Dedifferentiated amniotic fluid mesenchymal stem cell (primary cell): Measurements from ENCODE around the gene OR56A3.
"Not testable (repeated sequence)": the region's sequence is repeated elsewhere in the genome, so short reads cannot be mapped to it uniquely, and the experiment has no call there.

ENCODE experiments used
- DNase-seq: peaks from one replicate; pipeline ENCODE4 v3.0.0-alpha.2; 2016; ENCODE audit errors: extremely low spot score

Gene OR56A3, protein sequence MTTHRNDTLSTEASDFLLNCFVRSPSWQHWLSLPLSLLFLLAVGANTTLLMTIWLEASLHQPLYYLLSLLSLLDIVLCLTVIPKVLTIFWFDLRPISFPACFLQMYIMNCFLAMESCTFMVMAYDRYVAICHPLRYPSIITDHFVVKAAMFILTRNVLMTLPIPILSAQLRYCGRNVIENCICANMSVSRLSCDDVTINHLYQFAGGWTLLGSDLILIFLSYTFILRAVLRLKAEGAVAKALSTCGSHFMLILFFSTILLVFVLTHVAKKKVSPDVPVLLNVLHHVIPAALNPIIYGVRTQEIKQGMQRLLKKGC

DNA sequence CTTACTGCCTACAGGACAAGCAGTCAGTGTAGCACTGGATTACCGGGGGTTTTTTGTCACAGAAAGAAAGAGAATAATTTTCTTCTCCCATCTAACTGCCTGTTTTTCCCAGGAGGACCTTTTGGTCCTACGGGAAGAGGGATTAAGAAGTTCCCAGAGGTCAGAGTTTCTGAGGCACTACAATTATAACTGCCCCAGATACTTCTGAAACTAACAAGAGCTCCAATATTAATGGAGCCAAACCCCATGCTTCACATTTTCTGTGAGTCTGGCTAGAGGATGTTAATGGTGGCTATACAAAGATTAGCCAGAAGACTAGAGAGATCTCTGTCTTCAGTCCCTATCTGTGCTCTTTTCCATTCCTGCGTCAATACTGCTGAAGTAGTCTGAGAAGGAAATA is at the start of gene OR56A3:
Gene OR56A3, plus strand, starts transcription at position 301 of the 400 bp plus-strand sequence. CDS start 5,096 bp downstream, outside the sequence.
- DNase-seq, result no peak

- no peak for DNase-seq
These were observed 49.1 kb upstream of the OR56A3 start, which contains the start of gene OR52E5 for GRCh38 chr11:5892908-5893307. Gene OR52E5, plus strand, starts transcription at chr11:5893208. Its CDS starts 7,569 bp downstream, at chr11:5900777.

DNA sequence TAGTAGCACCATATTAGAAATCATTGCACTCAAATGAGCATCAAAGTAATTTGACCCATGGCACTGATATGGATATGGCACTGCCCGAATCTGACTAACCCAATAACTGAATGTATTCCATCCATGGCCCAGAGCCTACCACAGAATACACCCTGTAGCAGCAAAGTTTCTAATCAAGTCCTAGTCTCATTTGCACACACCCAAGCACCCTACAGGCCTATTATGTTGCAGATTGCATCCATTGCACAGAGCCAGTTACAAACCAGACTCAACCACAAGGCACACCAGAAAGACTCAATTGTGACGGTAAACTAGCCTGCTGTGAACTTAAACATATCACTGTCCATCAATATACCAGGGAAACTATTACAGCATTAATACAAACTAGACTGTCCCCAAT is 42.5 kb upstream of the OR56A3 start:
- no peak for DNase-seq

DNA sequence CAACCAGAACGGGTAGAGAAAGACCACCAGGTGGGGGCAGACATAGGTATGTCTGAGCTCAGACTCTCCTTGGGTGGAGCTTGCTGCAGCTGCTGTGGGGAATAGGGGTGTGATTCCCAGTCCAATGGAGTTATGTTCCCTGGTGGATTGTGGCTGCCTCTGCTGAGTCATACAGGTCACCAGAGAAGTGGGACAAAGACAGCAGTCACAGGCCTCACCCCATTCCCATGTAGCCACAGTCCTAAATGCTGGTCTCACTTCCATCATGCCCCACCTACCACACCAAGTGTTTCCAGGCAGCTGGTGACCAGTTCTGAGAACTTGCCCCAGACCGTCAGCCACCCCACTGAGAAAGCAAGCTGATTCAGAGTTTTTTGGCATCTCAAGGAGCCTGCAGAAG is 31.5 kb upstream of the OR56A3 start:
- DNase-seq, result no peak

GRCh38 chr11:5922749-5923426 is 19.2 kb upstream of the OR56A3 start:
- no peak for DNase-seq

DNA sequence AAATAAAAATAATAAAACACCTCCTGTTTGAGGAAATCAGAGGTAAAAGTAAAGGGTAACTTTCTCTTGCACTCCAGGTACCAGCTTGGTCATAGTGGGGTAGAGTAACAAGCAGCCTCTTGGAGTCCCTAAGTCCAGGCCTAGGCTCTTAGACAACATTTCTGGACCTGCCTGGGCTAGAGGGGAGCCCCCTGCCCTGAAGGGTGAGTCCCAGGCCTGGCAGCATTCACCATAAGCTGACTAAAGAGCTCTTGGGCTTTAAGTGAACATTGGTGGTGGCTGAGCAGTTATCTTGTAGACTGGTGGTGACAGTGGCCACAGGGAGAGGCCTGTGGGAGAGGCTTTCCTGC is 18.6 kb upstream of the OR56A3 start:
- DNase-seq, result no peak

- no peak for DNase-seq
These were observed 18.3 kb upstream of the OR56A3 start for GRCh38 chr11:5923794-5924193.

DNA sequence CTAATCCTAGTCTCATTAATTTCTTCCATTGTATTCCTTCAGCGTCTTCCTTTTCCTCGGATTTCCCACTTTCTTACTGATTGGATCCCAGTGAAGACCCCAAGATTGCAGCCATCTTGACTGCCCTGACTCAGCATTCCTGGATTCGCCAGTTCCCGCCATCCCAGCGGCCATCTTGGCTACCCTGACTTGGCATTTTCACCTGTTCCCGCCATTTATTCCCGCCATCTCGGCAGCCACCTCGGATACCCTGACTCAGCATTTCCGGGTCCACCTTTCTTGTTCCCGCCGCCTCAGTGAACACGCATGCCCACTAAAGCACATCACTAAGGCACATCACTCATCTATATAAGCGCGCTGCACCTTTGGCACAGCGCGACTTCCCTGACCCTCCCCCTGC is 13.8 kb upstream of the OR56A3 start:
- no peak for DNase-seq

- no peak for DNase-seq
These were observed 13.2 kb upstream of the OR56A3 start for GRCh38 chr11:5928811-5929210.

GRCh38 chr11:5929571-5930368 is 12.3 kb upstream of the OR56A3 start:
- no peak for DNase-seq

DNA sequence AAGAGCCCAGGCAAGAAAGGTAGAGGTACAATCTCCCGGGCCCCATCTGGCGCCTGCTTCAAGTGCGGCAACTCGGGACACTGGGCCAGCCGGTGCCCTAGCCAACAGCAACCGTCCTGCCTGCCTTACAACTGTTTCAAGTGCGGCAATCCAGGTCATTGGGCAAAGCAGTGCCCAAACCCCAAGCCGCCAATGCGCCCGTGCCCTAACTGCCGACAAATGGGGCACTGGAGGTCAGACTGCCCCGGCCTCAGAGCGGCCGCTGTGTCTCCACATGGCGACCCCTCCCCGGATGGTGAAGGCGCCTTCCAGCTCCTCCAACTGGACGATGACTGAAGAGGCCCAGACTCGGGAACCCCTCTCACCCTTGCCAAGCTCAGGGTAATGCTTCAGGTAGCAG is 11.4 kb upstream of the OR56A3 start:
- DNase-seq, result no peak

DNA sequence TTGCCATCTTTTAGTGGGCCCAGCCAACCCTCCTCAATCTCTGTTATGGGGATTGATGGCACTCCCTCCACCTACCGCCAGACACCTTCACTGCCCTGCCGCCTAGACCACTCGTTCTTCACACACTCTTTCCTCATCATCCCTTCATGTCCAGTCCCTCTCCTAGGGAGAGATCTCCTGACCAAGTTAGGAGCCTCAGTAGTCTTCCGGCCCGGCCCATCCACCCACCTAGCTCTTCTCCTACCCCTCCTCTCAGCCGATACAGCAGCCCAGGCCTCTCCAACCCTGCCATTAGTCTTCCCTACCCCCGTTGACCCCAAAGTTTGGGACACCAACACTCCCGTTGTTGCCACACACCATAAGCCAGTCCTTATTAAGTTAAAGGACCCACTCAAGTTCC is 11.0 kb upstream of the OR56A3 start:
- DNase-seq, result no peak

DNA sequence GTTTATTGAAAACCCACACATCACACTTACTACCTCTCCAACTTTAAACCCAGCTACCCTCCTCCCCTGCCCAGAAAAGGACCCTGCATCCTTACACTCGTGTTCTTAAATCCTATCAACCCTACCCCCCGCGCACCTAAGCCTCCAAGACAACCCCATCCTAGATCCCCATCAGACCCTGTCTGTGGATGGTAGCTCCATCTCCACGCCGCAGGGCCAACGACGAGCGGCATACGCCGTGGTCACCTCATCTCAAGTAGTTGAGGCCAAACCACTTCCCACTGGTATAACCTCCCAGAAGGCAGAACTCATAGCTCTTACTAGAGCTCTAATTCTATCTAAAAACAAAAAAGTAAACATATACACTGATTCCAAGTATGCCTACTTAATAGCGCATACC is 9.4 kb upstream of the OR56A3 start:
- no peak for DNase-seq

DNA sequence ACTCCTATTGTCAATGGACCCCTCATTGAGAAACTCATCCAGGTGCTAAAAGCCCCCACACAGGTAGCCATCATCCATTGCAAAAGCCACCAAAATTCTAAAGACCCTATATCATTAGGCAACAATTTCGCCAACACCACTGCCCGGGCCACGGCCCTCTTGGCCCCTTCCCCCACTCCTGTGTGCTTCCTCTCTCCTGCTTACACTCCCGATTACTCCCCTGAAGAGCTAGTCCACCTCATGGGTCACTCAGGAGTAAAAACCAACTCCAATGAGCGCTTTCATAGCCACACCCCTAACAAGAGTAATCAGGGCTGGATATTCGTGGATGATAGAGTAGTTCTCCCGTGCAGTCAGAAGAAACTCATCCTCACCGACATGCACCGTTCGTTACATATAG is 8.9 kb upstream of the OR56A3 start:
- no peak for DNase-seq

DNA sequence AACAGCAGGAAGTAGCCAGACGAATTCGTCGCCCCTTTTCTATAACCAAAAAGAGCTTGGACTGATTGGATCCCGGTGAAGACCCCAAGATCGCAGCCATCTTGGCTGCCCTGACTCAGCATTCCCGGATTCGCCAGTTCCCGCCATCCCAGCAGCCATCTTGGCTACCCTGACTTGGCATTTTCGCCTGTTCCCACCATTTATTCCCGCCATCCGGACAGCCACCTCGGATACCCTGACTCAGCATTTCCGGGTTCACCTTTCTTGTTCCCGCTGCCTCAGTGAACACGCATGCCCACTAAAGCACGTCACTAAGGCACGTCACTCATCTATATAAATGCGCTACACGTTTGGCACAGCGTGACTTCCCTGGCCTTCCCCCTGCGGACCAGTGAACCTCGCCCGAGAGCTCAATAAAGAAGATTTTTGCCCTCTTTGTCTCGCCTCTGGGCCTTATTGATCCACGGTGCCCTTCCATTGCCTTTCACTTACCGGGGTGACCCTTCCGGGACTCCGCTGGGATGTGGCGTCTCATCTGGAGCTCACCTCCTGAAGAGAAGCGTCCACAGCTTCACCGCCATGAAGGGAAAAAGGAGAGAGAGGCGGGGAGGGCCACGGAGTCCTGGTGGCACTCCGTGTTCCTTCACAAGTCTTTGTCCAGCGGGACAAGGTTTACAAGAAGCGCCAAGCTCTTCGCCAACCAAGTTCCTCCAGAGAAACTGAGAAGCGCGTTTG is 4.0 kb upstream of the OR56A3 start:
- no peak for DNase-seq

DNA sequence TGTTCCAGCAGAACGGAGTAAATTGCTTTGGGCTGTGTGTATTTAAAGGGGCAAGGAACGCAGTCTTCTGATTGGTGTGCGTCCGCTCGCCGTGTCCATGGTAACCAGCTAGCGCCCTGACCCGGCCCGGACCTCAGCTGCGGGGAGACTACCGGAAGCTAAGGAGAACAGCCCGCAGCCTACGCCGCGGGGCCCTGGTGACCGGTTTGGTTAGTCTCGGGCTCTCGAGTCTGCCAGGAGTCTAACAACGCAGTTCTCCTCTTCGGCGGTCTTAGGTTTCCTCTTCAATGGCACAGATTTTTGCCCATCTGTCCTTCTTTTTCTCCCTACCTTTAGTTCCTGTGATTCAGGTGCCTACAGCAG is 3.5 kb upstream of the OR56A3 start:
- no peak for DNase-seq

- DNase-seq, result no peak
These were observed 1.3 kb upstream of the OR56A3 start for GRCh38 chr11:5940748-5941147.

- no peak for DNase-seq
These were observed 13.5 kb downstream of the OR56A3 start for GRCh38 chr11:5955586-5955985.

GRCh38 chr11:5960704-5961320 is 18.8 kb downstream of the OR56A3 start:
- DNase-seq, result not testable (repeated sequence)

DNA sequence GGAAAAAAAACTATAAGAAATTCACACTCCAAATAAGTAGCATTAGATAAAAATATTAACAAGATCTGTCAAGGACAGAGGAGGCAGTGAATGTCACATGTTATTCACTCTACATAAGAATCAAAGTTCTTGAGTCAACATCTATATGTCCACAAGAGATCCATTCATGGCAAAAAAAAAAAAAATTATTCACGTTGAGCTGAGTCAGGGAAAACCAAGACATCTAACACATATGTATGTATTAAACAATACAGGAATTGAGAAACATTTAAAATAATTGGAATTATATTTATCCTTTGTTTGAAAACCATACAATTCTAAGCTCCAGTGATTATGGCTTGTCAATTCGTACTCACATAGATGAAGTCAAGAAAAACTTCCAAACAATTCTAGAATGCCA is 24.9 kb downstream of the OR56A3 start:
- DNase-seq, result no peak

- DNase-seq, result no peak
These were observed 25.7 kb downstream of the OR56A3 start for GRCh38 chr11:5967708-5968107.

- no peak for DNase-seq
These were observed 26.3 kb downstream of the OR56A3 start, which contains the start of gene OR56A5 for GRCh38 chr11:5968394-5968793. Gene OR56A5, minus strand, starts transcription at chr11:5968494. Its CDS starts 0 bp downstream, at chr11:5968494.
